ENCODE measurements around the gene DAPK2. TPM values are rescaled to one million over a fixed set of nuclear protein-coding genes. Genes with fewer than 3 reads are reported as not detected.

The DAPK2 gene
- total and polyA plus RNA-seq, 3 donors from 2014 or later = 3.6 to 7.7 (median 5.9) TPM

DNA sequence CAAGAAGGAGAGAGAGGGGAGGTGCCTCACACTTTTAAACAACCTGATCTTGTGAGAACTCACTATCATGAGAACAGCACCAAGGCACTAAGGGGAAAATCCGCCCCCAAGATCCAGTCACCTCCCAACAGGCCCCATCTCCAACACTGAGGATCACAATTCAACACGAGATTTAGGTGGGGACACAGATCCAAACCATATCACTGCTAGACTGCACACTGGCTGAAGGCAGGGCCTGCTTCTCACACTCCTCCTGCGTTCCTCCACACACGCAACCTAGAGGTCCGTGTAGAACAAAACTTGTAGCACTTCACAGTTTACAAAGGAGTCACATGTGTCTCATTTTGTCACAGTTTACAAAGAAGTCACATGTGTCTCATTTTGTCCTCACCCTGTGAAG, 97.8 kb downstream of the DAPK2 start:
- 93 to 98% methylated on average over 5 of the region's 5 CpGs for WGBS, 2 donors
- intact Hi-C loops (cut with DNase I; ENCODE audit: low total_unique reads) = no loop called here
- no peaks in the 10 kb centered on the region for H3K36me3 ChIP-seq (ENCODE audit: low read depth, missing control alignments)
- no peak for DNase-seq
- no peaks in the 10 kb centered on the region for H3K4me1 ChIP-seq
- no peak overlapping the region for H3K4me3 ChIP-seq
- H3K9me3 ChIP-seq = no peaks in the 10 kb centered on the region
- H3K27ac ChIP-seq = no peak overlapping the region
- H3K27me3 ChIP-seq = no peaks in the 10 kb centered on the region
- TF ChIP-seq, protein P1, sequence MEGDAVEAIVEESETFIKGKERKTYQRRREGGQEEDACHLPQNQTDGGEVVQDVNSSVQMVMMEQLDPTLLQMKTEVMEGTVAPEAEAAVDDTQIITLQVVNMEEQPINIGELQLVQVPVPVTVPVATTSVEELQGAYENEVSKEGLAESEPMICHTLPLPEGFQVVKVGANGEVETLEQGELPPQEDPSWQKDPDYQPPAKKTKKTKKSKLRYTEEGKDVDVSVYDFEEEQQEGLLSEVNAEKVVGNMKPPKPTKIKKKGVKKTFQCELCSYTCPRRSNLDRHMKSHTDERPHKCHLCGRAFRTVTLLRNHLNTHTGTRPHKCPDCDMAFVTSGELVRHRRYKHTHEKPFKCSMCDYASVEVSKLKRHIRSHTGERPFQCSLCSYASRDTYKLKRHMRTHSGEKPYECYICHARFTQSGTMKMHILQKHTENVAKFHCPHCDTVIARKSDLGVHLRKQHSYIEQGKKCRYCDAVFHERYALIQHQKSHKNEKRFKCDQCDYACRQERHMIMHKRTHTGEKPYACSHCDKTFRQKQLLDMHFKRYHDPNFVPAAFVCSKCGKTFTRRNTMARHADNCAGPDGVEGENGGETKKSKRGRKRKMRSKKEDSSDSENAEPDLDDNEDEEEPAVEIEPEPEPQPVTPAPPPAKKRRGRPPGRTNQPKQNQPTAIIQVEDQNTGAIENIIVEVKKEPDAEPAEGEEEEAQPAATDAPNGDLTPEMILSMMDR (IDR thresholded peaks at IDR 0.05) = no peak
- no peak for TF ChIP-seq POLR2A (IDR thresholded peaks at IDR 0.05)

DNA sequence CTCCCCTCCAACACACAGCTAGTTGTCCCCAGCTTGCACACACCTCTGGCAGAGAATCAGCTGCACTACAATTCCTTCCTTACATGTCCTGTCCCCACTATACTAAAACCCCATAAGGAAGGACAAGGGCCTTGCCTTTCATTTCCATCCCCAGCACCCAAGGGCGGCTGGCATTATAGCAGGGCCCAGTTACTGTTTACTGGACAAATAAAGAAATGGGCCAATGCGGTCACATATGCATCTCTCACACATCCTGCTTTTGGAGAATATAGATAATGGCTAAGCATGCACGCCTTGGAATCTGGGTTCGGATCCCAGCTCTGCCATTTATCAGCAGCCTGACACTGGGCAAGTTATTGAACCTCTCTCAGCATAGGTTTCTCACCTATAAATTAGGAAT, 99.1 kb downstream of the DAPK2 start:
- H3K4me1 ChIP-seq = no peaks in the 10 kb centered on the region
- TF ChIP-seq POLR2A (IDR thresholded peaks at IDR 0.05) = no peak
- TF ChIP-seq, protein P1 (IDR thresholded peaks at IDR 0.05) = no peak
- no peak overlapping the region for H3K27ac ChIP-seq
- H3K9me3 ChIP-seq = no peaks in the 10 kb centered on the region
- H3K36me3 ChIP-seq (ENCODE audit: low read depth, missing control alignments) = no peaks in the 10 kb centered on the region
- no peaks in the 10 kb centered on the region for H3K27me3 ChIP-seq
- DNase-seq = no peak
- no peak overlapping the region for H3K4me3 ChIP-seq
- 94 to 97% methylated on average over 4 of the region's 4 CpGs for WGBS, 2 donors
- intact Hi-C loops (cut with DNase I; ENCODE audit: low total_unique reads) = no loop called here

DNA sequence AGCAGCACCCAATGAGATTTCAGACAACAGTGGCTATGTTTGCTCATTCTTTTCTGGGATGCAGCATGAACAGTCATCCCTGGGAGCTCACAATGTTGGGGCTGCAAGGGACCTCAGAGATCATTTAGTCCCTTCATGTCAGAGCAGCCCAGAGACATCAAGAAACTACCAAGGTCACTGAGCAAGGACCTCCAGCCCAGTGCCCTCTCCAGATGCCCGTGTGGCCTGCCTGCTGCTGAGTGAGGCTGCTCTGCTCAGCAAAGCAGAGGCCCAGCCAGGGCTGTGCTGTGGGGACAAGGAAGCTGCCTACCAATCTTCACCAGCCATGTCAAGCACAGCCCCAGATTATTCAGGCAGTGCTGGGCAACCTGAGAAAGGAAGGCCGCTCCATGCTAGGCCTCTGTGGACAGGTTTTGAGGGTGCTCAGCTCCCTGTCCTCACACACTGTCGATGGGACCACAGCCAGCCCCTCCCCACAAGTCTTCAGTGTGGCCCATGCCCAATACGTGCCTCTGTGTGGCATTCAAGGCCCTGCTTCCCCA, 99.7 kb downstream of the DAPK2 start:
- Histone ChIP-seq H3K4me1 (peaks cover 3% of the 10 kb centered on the region), H3K27me3 (no peaks in the 10 kb centered on the region), H3K4me3 (no peak overlapping the region), H3K9me3 (no peaks in the 10 kb centered on the region), H3K36me3 (ENCODE audit: low read depth, missing control alignments) (no peaks in the 10 kb centered on the region), H3K27ac (no peak overlapping the region)
- TF ChIP-seq POLR2A (IDR thresholded peaks at IDR 0.05) = no peak
- TF ChIP-seq, protein P1 (IDR thresholded peaks at IDR 0.05) = no peak
- no peak for DNase-seq
- intact Hi-C loops (cut with DNase I; ENCODE audit: low total_unique reads) = no loop called here
- 75 to 85% methylated on average over 4 of the region's 4 CpGs for WGBS, 2 donors

DNA sequence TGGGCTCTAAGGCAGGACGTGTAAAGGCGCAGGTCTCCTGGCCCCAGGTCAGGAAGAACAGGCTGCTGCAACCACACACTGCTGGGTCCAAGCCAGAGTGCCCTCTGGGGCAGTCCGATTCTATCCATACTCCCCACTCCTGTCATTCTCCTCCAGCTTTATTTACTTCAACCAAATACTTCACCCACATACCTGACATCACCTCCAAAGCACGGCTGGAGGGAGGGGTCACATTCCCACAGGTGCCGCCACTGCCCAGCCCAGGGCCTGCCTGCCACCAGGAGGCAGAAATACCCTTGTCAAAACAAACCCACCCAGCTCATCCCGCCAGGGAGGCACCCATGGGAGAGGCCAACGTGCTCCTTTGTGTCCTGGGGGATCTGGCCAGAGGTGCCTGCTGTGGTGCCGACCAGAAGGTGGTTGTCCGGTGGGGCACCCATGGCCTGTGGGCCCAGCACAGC, 100.4 kb downstream of the DAPK2 start:
- TF ChIP-seq, protein P1 (IDR thresholded peaks at IDR 0.05) = no peak
- no peak for TF ChIP-seq POLR2A (IDR thresholded peaks at IDR 0.05)
- H3K4me3 ChIP-seq = no peak overlapping the region
- WGBS, 2 donors = 88 to 90% methylated on average over 5 to 9 of the region's 9 CpGs
- intact Hi-C loops (cut with DNase I; ENCODE audit: low total_unique reads) = no loop called here
- H3K36me3 ChIP-seq (ENCODE audit: low read depth, missing control alignments) = no peaks in the 10 kb centered on the region
- H3K4me1 ChIP-seq = peaks cover 11% of the 10 kb centered on the region
- no peaks in the 10 kb centered on the region for H3K27me3 ChIP-seq
- H3K27ac ChIP-seq = no peak overlapping the region
- H3K9me3 ChIP-seq = no peaks in the 10 kb centered on the region
- DNase-seq = no peak
